GM12878 (cell line): Measurements from ENCODE around the gene HSF4. TPM values are rescaled to one million over a fixed set of nuclear protein-coding genes. Genes with fewer than 3 reads are reported as not detected.
A peak's percentile ranks its signal among the peaks of the same experiment; 100 is the strongest.

Experiments used
- ATAC-seq: fragments of 200-7000 bp; cut with Tn5 transposase; 3 replicates; pipeline ENCODE4 v1.9.1; 2020; ENCODE audit warnings: mild to moderate bottlenecking, moderate library complexity
- BruUV-seq: library from RNA; stranded (reverse); fragments of 400-500 nt; replicated peaks from 2 replicates; lab custom pipeline; 2021; lab: Mats Ljungman, UMichigan
- CTCF ChIA-PET: fragments of 300-600 bp; sonication (Branson Sonifier 250); formaldehyde crosslinking; extraction: SDS; loops from one replicate; lab custom pipeline; 2021; ENCODE audit warnings: inconsistent platforms; lab: Yijun Ruan, JAX
- POLR2A ChIA-PET: fragments of 350-600 bp; formaldehyde crosslinking; extraction: SDS; loops from one replicate; lab custom pipeline; 2021; ENCODE audit warnings: inconsistent platforms; lab: Charles Lee
- RAD21 ChIA-PET: fragments of 300-600 bp; sonication (Branson Sonifier 250); formaldehyde crosslinking; loops from one replicate; lab custom pipeline; 2023; ENCODE audit warnings: antibody characterized with exemption; ENCODE audit not compliant: unreplicated experiment; lab: Charles Lee
- SMC1A ChIA-PET: fragments of 300-600 bp; sonication (Branson Sonifier 250); formaldehyde crosslinking; loops from one replicate; lab custom pipeline; 2023; ENCODE audit not compliant: unreplicated experiment, uncharacterized antibody; lab: Charles Lee
- DNase-seq: peaks from one replicate; pipeline ENCODE4 v3.0.0-alpha.2; 2011; ENCODE audit warnings: low read depth, low spot score
- FAIRE-seq: peaks from 3 replicates; lab custom pipeline; 2011; peaks lifted over from hg19 to GRCh38; lab: Jason Lieb, UNC
- H2AFZ ChIP-seq: 2 replicates; pipeline ENCODE4 v1.6.0; 2011; ENCODE audit warnings: low read depth, low read length, control low read depth; ENCODE audit not compliant: control insufficient read depth
- H3K27ac ChIP-seq: 2 replicates; pipeline ENCODE4 v1.5.1; 2011; ENCODE audit warnings: control low read depth; ENCODE audit not compliant: control insufficient read depth, insufficient read depth
- H3K27me3 ChIP-seq, 2 experiments: replicated peaks in 1 of 2; 2 replicates each; pipeline versions ENCODE4 v1.6.0 to v1.6.1; 2011; ENCODE audit warnings: low read length in 1 of 2; ENCODE audit not compliant: control insufficient read depth in 2 of 2, insufficient read depth in 2 of 2
- H3K36me3 ChIP-seq, 2 experiments: 2 replicates each; pipeline ENCODE4 v1.5.1; 2011; ENCODE audit warnings: low read length in 1 of 2; ENCODE audit not compliant: control insufficient read depth in 2 of 2, insufficient read depth in 2 of 2
- H3K4me1 ChIP-seq: 2 replicates; pipeline ENCODE4 v1.6.1; 2011; ENCODE audit warnings: mild to moderate bottlenecking, low read length, moderate library complexity, mixed read lengths; ENCODE audit not compliant: control insufficient read depth, insufficient read depth
- H3K4me2 ChIP-seq: 2 replicates; pipeline ENCODE4 v1.6.0; 2011; ENCODE audit warnings: control low read depth; ENCODE audit not compliant: control insufficient read depth, insufficient read depth
- H3K4me3 ChIP-seq: fragments of 200-600 bp; sonication (generic); 2 replicates; pipeline ENCODE4 v1.5.1; 2016
- H3K79me2 ChIP-seq: 2 replicates; pipeline ENCODE4 v1.6.0; 2011; ENCODE audit warnings: low read length; ENCODE audit not compliant: control insufficient read depth, insufficient read depth
- H3K9ac ChIP-seq: 2 replicates; pipeline ENCODE4 v1.8.0; 2011; ENCODE audit warnings: low read length, control low read depth, mixed read lengths; ENCODE audit not compliant: control insufficient read depth, insufficient read depth
- H3K9me3 ChIP-seq: replicated peaks from 3 replicates; pipeline ENCODE4 v1.5.1; 2011; ENCODE audit warnings: mild to moderate bottlenecking, low read length; ENCODE audit not compliant: control insufficient read depth, insufficient read depth
- H4K20me1 ChIP-seq: 2 replicates; pipeline ENCODE4 v1.6.0; 2011; ENCODE audit not compliant: control insufficient read depth, insufficient read depth
- BRCA1 ChIP-seq: IDR thresholded peaks from 2 replicates; pipeline ENCODE4 v1.6.1; 2011; ENCODE audit warnings: low read depth, low read length, improper control_type of control experiment
- ETV6 ChIP-seq, 2 experiments: fragments of 450-650 bp in 1 of 2; IDR thresholded peaks in 1 of 2; conservative IDR thresholded peaks in 1 of 2; 2 replicates each; pipeline ENCODE4 v1.6.1; 2014; ENCODE audit warnings: antibody characterized with exemption in 1 of 2, borderline replicate concordance in 1 of 2, low read depth in 1 of 2, mild to moderate bottlenecking in 1 of 2, moderate library complexity in 1 of 2
- IRF4 ChIP-seq: IDR thresholded peaks from 2 replicates; pipeline ENCODE4 v1.6.1; 2011; ENCODE audit warnings: low read depth, low read length
- KLF5 ChIP-seq: fragments of 450-650 bp; IDR thresholded peaks from 2 replicates; pipeline ENCODE4 v1.6.1; 2014; ENCODE audit warnings: mild to moderate bottlenecking; ENCODE audit not compliant: partially characterized antibody
- MEF2B ChIP-seq: fragments of 450-650 bp; IDR thresholded peaks from 2 replicates; pipeline ENCODE4 v1.6.1; 2018; ENCODE audit warnings: mild to moderate bottlenecking, moderate library complexity; ENCODE audit not compliant: partially characterized antibody, poor library complexity, severe bottlenecking
- MXI1 ChIP-seq: fragments of 150-350 bp; IDR thresholded peaks from 2 replicates; pipeline ENCODE4 v1.6.1; 2011; ENCODE audit warnings: low read depth, mild to moderate bottlenecking, inconsistent platforms, low read length, improper control_type of control experiment
- NFYA ChIP-seq: IDR thresholded peaks from 2 replicates; pipeline ENCODE4 v1.6.1; 2011; ENCODE audit warnings: low read depth, mild to moderate bottlenecking, low read length, improper control_type of control experiment, borderline replicate concordance
- RAD21 ChIP-seq: IDR thresholded peaks from 2 replicates; pipeline ENCODE4 v1.6.1; 2011; ENCODE audit warnings: mild to moderate bottlenecking, low read depth, low read length, moderate library complexity; ENCODE audit not compliant: insufficient read depth
- RAD51 ChIP-seq: fragments of 450-650 bp; IDR thresholded peaks from 2 replicates; pipeline ENCODE4 v1.6.1; 2016; ENCODE audit warnings: moderate library complexity, mild to moderate bottlenecking, inconsistent platforms
- RCOR1 ChIP-seq: conservative IDR thresholded peaks from 2 replicates; pipeline ENCODE4 v1.6.1; 2012; ENCODE audit warnings: low read depth, low read length, improper control_type of control experiment
- RFX5 ChIP-seq: IDR thresholded peaks from 2 replicates; pipeline ENCODE4 v1.6.1; 2011; ENCODE audit warnings: low read depth, low read length, improper control_type of control experiment
- SKIL ChIP-seq: fragments of 450-650 bp; IDR thresholded peaks from 2 replicates; pipeline ENCODE4 v1.6.1; 2017; ENCODE audit warnings: mild to moderate bottlenecking, low read depth, inconsistent platforms; ENCODE audit not compliant: poor library complexity, severe bottlenecking
- YY1 ChIP-seq: IDR thresholded peaks from 2 replicates; pipeline ENCODE4 v1.6.1; 2011; ENCODE audit warnings: low read depth, mild to moderate bottlenecking, low read length
- ZNF207 ChIP-seq: fragments of 450-650 bp; IDR thresholded peaks from 2 replicates; pipeline ENCODE4 v1.6.1; 2014; ENCODE audit warnings: antibody characterized with exemption, mild to moderate bottlenecking, borderline replicate concordance
- ZNF217 ChIP-seq: fragments of 450-650 bp; IDR thresholded peaks from 2 replicates; pipeline ENCODE4 v1.6.1; 2017; ENCODE audit warnings: antibody characterized with exemption, mild to moderate bottlenecking
- ZNF274 ChIP-seq: IDR thresholded peaks from one replicate; pipeline ENCODE4 v1.8.0; 2011; ENCODE audit not compliant: insufficient read length, insufficient read depth
- ZNF622 ChIP-seq: fragments of 450-650 bp; IDR thresholded peaks from 2 replicates; pipeline ENCODE4 v1.6.1; 2017; ENCODE audit warnings: mild to moderate bottlenecking, inconsistent platforms
- ZZZ3 ChIP-seq: IDR thresholded peaks from 2 replicates; pipeline ENCODE4 v1.6.1; 2011; ENCODE audit warnings: low read depth; ENCODE audit not compliant: control insufficient read depth, insufficient read length
- WGBS: methylation state at CpG from one replicate; pipeline ENCODE4 v1.1.6; 2016; ENCODE audit warnings: low lambda C conversion rate; ENCODE audit not compliant: insufficient replicate concordance, insufficient coverage; ENCODE audit errors: missing lambda C conversion rate; 5-methylcytosine and 5-hydroxymethylcytosine counted together
- in situ Hi-C: fragments of 300-500 bp; cut with MboI; formaldehyde crosslinking; loops from 9 replicates; pipeline ENCODE4 v1.14.3; 2018; ENCODE audit warnings: mixed read lengths
- intact Hi-C: fragments of 100-400 bp; cut with micrococcal nuclease; formaldehyde crosslinking; loops from one replicate; pipeline ENCODE4 v1.14.2; 2022; ENCODE audit not compliant: unreplicated experiment
- polyA plus RNA-seq, 11 experiments: library from polyadenylated mRNA; depleted of rRNA in 4 of 11; unstranded in 6 of 11; stranded (reverse) in 5 of 11; fragments of >200 nt; fragmentation: Nextera tagmentation in 4 of 11; fragmentation: Illumina TruSeq in 1 of 11; extraction: Ambion mirVana in 4 of 11; extraction: Trizol in 1 of 11; gene quantifications; 1 replicate in 1 of 11; 2 replicates in 10 of 11; pipeline versions ENCODE4 v1.2.1 to v1.2.3, GENCODE V29; 2011 to 2016; ENCODE audit warnings: inconsistent platforms in 2 of 11, missing spikeins in 2 of 11, low read depth in 1 of 11
- total RNA-seq, 4 experiments: library from RNA; depleted of rRNA in 3 of 4; stranded (reverse); fragments of >200 nt in 3 of 4; fragmentation: Illumina TruSeq in 1 of 4; extraction: Trizol in 1 of 4; gene quantifications; 2 replicates each; pipeline versions ENCODE4 v1.2.1 to v1.2.3, GENCODE V29; 2013 to 2021
- TF ChIP-seq, protein P1 (sequence below): IDR thresholded peaks from 2 replicates; pipeline ENCODE4 v1.6.1; 2012; ENCODE audit warnings: mild to moderate bottlenecking, low read depth, low read length

The HSF4 gene
- total and polyA plus RNA-seq, 10 of the 15 experiments (the other 5 are each of a cell fraction or from before 2014, with no cell fraction given): 0.31 to 9.9 (median 2.6) TPM; not detected in 1

GRCh38 chr16:67184995-67185650 is 20.6 kb downstream of the HSF4 start:
- no TSS peak for BruUV-seq
- Histone ChIP-seq H3K9me3 (no peaks in the 10 kb centered on the region), H3K36me3 (no peaks in the 10 kb centered on the region), H3K79me2 (peaks cover 5% of the 10 kb centered on the region), H3K4me2 (no peak overlapping the region), H3K27me3 (peaks cover 0 to 3% of the 10 kb centered on the region in 2 experiments; a peak in 2 of 4 replicates), H4K20me1 (no peaks in the 10 kb centered on the region), H3K4me1 (peaks cover 4% of the 10 kb centered on the region), H3K9ac (no peak overlapping the region), H3K27ac (no peak overlapping the region), H2AFZ (no peak overlapping the region), H3K4me3 (no peak overlapping the region)
- ChIA-PET POLR2A (interaction anchor here (1.0 to 1.2 kb wide), 3 partner anchors 25 to 171 kb away, joined by 3 to 6 read pairs (median 3); partner anchors contain the start of genes FBXL8, TMEM208 and TRADD), CTCF (interaction anchor here (0.5 to 2.9 kb wide), 33 partner anchors 10 to 238 kb away, joined by 3 to 34 read pairs (median 4); partner anchors contain the start of genes B3GNT9, CBFB, FBXL8 and NOL3), RAD21 (interaction anchor here (0.6 to 2.3 kb wide), 13 partner anchors 10 to 252 kb away, joined by 3 to 9 read pairs (median 3); partner anchors contain the start of genes FBXL8, NOL3 and TRADD), SMC1A (interaction anchor here (0.9 to 1.7 kb wide), 8 partner anchors 10 to 228 kb away, joined by 3 to 9 read pairs (median 4); no protein-coding TSS in a partner anchor)
- ATAC-seq (peak; percentile 65), FAIRE-seq (peak; percentile 87), DNase-seq (no peak)
- intact Hi-C loops: loop anchor here (1.0 to 2.0 kb wide), 4 partner anchors 62 to 231 kb away; partner anchors contain the start of gene FHOD1
- WGBS: 27% methylated on average over 39 of the region's 43 CpGs
- in situ Hi-C loops: no loop called here
- TF ChIP-seq IRF4: no peak
- TF ChIP-seq, protein P1, sequence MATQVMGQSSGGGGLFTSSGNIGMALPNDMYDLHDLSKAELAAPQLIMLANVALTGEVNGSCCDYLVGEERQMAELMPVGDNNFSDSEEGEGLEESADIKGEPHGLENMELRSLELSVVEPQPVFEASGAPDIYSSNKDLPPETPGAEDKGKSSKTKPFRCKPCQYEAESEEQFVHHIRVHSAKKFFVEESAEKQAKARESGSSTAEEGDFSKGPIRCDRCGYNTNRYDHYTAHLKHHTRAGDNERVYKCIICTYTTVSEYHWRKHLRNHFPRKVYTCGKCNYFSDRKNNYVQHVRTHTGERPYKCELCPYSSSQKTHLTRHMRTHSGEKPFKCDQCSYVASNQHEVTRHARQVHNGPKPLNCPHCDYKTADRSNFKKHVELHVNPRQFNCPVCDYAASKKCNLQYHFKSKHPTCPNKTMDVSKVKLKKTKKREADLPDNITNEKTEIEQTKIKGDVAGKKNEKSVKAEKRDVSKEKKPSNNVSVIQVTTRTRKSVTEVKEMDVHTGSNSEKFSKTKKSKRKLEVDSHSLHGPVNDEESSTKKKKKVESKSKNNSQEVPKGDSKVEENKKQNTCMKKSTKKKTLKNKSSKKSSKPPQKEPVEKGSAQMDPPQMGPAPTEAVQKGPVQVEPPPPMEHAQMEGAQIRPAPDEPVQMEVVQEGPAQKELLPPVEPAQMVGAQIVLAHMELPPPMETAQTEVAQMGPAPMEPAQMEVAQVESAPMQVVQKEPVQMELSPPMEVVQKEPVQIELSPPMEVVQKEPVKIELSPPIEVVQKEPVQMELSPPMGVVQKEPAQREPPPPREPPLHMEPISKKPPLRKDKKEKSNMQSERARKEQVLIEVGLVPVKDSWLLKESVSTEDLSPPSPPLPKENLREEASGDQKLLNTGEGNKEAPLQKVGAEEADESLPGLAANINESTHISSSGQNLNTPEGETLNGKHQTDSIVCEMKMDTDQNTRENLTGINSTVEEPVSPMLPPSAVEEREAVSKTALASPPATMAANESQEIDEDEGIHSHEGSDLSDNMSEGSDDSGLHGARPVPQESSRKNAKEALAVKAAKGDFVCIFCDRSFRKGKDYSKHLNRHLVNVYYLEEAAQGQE: peak; percentile 99
- no peak for TF ChIP-seq BRCA1
- no peak for TF ChIP-seq NFYA
- TF ChIP-seq YY1: peak; percentile 83
- TF ChIP-seq MXI1: peak; percentile 97
- no peak for TF ChIP-seq ZNF622
- no peak for TF ChIP-seq ZNF207
- no peak for TF ChIP-seq KLF5
- TF ChIP-seq RAD21: peak; percentile 79
- no peak for TF ChIP-seq ZNF274
- TF ChIP-seq ETV6 (conservative IDR thresholded peaks at IDR 0.05 in 1 of 2, IDR thresholded peaks at IDR 0.05 in 1 of 2; ENCODE audit: borderline replicate concordance in 1 of 2, low read depth in 1 of 2): no peak
- TF ChIP-seq SKIL: no peak
- TF ChIP-seq ZNF217: no peak
- peak; percentile 93 for TF ChIP-seq RCOR1
- no peak for TF ChIP-seq RFX5
- no peak for TF ChIP-seq MEF2B
- TF ChIP-seq RAD51: no peak
- TF ChIP-seq ZZZ3: no peak
